HepG2 (cell line): ENCODE data around the gene SYNGAP1. TPM values are rescaled to one million over a fixed set of nuclear protein-coding genes. Genes with fewer than 3 reads are reported as not detected.

Source experiments
- EEA1 ChIP-seq: sonication (generic); formaldehyde crosslinking; IDR thresholded peaks from 2 replicates; pipeline ENCODE4 v1.5.1; 2020; ENCODE audit warnings: mild to moderate bottlenecking, missing genetic modification reagents, borderline replicate concordance
- HNF1A ChIP-seq, 2 experiments: sonication (generic) in 1 of 2; formaldehyde crosslinking in 1 of 2; IDR thresholded peaks; 2 replicates each; pipeline versions ENCODE4 v1.4.0 to v1.6.1; 2016 to 2020; ENCODE audit warnings: borderline replicate concordance in 1 of 2, low read depth in 1 of 2, mild to moderate bottlenecking in 1 of 2, missing genetic modification reagents in 1 of 2
- ISL2 ChIP-seq: sonication (generic); formaldehyde crosslinking; IDR thresholded peaks from 2 replicates; pipeline ENCODE4 v1.5.0; 2020; ENCODE audit warnings: missing genetic modification reagents
- MEIS2 ChIP-seq: sonication (generic); formaldehyde crosslinking; IDR thresholded peaks from 2 replicates; pipeline ENCODE4 v1.9.0; 2021; ENCODE audit warnings: mild to moderate bottlenecking, missing genetic modification reagents
- MXD1 ChIP-seq: sonication (generic); formaldehyde crosslinking; IDR thresholded peaks from 2 replicates; pipeline ENCODE4 v1.4.0; 2020; ENCODE audit warnings: mild to moderate bottlenecking, missing genetic modification reagents
- POLR2AphosphoS2 ChIP-seq: IDR thresholded peaks from 2 replicates; pipeline ENCODE4 v1.6.1; 2011; ENCODE audit warnings: low read depth, low read length, improper control_type of control experiment
- POLR2G ChIP-seq: fragments of 200-400 bp; formaldehyde crosslinking; IDR thresholded peaks from 2 replicates; pipeline ENCODE4 v1.6.1; 2018; ENCODE audit warnings: mild to moderate bottlenecking, low read depth, low read length, moderate library complexity
- XBP1 ChIP-seq: sonication (generic); formaldehyde crosslinking; IDR thresholded peaks from 2 replicates; pipeline ENCODE4 v1.5.0; 2020; ENCODE audit warnings: missing genetic modification reagents
- ZFP36L1 ChIP-seq: sonication (generic); formaldehyde crosslinking; IDR thresholded peaks from 2 replicates; pipeline ENCODE4 v1.8.0; 2022; ENCODE audit warnings: mild to moderate bottlenecking, missing genetic modification reagents, moderate library complexity
- ZNF512 ChIP-seq: sonication (generic); formaldehyde crosslinking; IDR thresholded peaks from 2 replicates; pipeline ENCODE4 v1.4.0; 2020; ENCODE audit warnings: mild to moderate bottlenecking, missing genetic modification reagents
- ZNF549 ChIP-seq: sonication (generic); formaldehyde crosslinking; IDR thresholded peaks from 2 replicates; pipeline ENCODE4 v1.5.0; 2020; ENCODE audit warnings: missing genetic modification reagents
- polyA plus RNA-seq, 8 experiments: library from polyadenylated mRNA; depleted of rRNA in 3 of 8; stranded (reverse) in 7 of 8; unstranded in 1 of 8; fragments of >200 nt; fragmentation: Illumina TruSeq in 4 of 8; extraction: Trizol in 4 of 8; gene quantifications; 2 replicates each; pipeline versions ENCODE4 v1.2.1 to v1.2.3, GENCODE V29; 2011 to 2016; ENCODE audit warnings: low read depth in 4 of 8, missing spikeins in 1 of 8, mixed read lengths in 1 of 8; ENCODE audit not compliant: insufficient read depth in 1 of 8
- total RNA-seq, 5 experiments: library from RNA; depleted of rRNA; stranded (reverse); fragments of >200 nt; fragmentation: Illumina TruSeq; extraction: Trizol; gene quantifications; 2 replicates each; pipeline ENCODE4 v1.2.3, GENCODE V29; 2016; ENCODE audit warnings: low read depth in 1 of 5
- TF ChIP-seq, protein P1 (sequence below): sonication (generic); formaldehyde crosslinking; IDR thresholded peaks from 2 replicates; pipeline ENCODE4 v1.4.0; 2020; ENCODE audit warnings: missing genetic modification reagents
- TF ChIP-seq, protein P2 (sequence below): IDR thresholded peaks from 2 replicates; pipeline ENCODE4 v1.6.1; 2016; ENCODE audit warnings: low read depth, missing genetic modification reagents, missing compliant biosample characterization

SYNGAP1 gene
- total and polyA plus RNA-seq, 2 of the 13 experiments (the other 11 are each of a cell fraction or from before 2014, with no cell fraction given), result 0.75 to 1.1 TPM

DNA sequence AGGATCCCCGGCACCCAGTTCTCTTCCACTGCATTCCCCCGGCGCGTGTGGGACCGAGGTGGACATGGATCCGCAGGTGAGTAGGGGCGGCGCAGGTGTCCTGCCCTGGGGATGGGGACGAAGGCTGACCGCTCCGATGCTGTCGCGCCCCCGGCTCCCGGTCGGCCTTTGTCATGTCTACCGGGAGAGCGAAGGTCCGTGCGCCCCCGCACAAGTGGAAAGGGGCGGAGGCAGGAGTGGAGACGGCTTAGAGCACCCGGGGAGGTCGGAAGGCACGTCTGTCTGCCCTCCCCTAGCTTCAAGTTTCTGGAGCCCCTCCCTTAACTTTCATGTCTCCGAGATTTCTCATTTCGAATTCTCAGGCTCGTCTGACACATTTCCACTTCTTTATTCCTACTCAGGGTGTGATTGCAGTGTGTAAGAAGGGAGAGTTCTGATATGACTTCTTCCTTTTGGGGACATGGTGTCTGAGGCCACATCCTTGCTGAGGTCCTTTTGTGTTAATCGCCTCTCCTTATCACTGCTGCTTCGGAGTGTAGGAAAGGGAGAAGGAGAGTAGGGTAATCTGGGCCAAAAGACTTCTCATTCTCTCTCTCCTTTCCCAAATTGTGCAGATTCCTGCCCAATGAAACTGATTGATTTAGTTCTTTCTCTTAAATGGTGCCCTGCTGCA lies 27.8 kb upstream of the SYNGAP1 start (continued):
- TF ChIP-seq HNF1A (IDR thresholded peaks at IDR 0.05; ENCODE audit: low read depth) (no peak), HNF1A (CRISPR knock-in tag; IDR thresholded peaks at IDR 0.05; ENCODE audit: borderline replicate concordance) (0 out of 2 replicates have a peak, but pooled peaks have one; percentile 8), POLR2G (no peak), MEIS2 (no peak), ISL2 (CRISPR knock-in tag) (no peak), ZNF549 (no peak), XBP1 (CRISPR knock-in tag) (no peak), ZFP36L1 (CRISPR knock-in tag) (no peak), EEA1 (CRISPR knock-in tag) (no peak; the same call in 1 of the 2 replicates), ZNF512 (no peak), POLR2AphosphoS2 (no peak), MXD1 (peak; percentile 38; the same call in 1 of the 2 replicates)
- TF ChIP-seq, protein P1, sequence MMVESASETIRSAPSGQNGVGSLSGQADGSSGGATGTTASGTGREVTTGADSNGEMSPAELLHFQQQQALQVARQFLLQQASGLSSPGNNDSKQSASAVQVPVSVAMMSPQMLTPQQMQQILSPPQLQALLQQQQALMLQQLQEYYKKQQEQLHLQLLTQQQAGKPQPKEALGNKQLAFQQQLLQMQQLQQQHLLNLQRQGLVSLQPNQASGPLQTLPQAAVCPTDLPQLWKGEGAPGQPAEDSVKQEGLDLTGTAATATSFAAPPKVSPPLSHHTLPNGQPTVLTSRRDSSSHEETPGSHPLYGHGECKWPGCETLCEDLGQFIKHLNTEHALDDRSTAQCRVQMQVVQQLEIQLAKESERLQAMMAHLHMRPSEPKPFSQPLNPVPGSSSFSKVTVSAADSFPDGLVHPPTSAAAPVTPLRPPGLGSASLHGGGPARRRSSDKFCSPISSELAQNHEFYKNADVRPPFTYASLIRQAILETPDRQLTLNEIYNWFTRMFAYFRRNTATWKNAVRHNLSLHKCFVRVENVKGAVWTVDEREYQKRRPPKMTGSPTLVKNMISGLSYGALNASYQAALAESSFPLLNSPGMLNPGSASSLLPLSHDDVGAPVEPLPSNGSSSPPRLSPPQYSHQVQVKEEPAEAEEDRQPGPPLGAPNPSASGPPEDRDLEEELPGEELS (CRISPR knock-in tag), result no peak
- TF ChIP-seq, protein P2, sequence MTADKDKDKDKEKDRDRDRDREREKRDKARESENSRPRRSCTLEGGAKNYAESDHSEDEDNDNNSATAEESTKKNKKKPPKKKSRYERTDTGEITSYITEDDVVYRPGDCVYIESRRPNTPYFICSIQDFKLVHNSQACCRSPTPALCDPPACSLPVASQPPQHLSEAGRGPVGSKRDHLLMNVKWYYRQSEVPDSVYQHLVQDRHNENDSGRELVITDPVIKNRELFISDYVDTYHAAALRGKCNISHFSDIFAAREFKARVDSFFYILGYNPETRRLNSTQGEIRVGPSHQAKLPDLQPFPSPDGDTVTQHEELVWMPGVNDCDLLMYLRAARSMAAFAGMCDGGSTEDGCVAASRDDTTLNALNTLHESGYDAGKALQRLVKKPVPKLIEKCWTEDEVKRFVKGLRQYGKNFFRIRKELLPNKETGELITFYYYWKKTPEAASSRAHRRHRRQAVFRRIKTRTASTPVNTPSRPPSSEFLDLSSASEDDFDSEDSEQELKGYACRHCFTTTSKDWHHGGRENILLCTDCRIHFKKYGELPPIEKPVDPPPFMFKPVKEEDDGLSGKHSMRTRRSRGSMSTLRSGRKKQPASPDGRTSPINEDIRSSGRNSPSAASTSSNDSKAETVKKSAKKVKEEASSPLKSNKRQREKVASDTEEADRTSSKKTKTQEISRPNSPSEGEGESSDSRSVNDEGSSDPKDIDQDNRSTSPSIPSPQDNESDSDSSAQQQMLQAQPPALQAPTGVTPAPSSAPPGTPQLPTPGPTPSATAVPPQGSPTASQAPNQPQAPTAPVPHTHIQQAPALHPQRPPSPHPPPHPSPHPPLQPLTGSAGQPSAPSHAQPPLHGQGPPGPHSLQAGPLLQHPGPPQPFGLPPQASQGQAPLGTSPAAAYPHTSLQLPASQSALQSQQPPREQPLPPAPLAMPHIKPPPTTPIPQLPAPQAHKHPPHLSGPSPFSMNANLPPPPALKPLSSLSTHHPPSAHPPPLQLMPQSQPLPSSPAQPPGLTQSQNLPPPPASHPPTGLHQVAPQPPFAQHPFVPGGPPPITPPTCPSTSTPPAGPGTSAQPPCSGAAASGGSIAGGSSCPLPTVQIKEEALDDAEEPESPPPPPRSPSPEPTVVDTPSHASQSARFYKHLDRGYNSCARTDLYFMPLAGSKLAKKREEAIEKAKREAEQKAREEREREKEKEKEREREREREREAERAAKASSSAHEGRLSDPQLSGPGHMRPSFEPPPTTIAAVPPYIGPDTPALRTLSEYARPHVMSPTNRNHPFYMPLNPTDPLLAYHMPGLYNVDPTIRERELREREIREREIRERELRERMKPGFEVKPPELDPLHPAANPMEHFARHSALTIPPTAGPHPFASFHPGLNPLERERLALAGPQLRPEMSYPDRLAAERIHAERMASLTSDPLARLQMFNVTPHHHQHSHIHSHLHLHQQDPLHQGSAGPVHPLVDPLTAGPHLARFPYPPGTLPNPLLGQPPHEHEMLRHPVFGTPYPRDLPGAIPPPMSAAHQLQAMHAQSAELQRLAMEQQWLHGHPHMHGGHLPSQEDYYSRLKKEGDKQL (CRISPR knock-in tag), result no peak
